Inflammatory macrophage (primary cell): Measurements from ENCODE around the gene FLOT1.

Experiments used
- DNase-seq, 2 donors: peaks; one replicate each; pipeline ENCODE4 v3.0.0-alpha.2; 2020 to 2022

FLOT1 gene

GRCh38 chr6:30679765-30680535 lies 62.5 kb downstream of the FLOT1 start:
- DNase-seq, result no peak

- peak; percentile 83 to 86 for DNase-seq
Measured at GRCh38 chr6:30678964-30679726, 63.3 kb downstream of the FLOT1 start.
